Liver (tissue), 9 donors: ENCODE data around the gene ZNF816. TPM values are rescaled to one million over a fixed set of nuclear protein-coding genes. Genes with fewer than 3 reads are reported as not detected.

Experiments
- DNase-seq: peaks from one replicate; pipeline ENCODE4 v3.0.0-alpha.2; 2017; ENCODE audit warnings: low spot score
- H3K27ac ChIP-seq, 2 donors: one replicate each; pipeline ENCODE4 v1.7.0; 2013; ENCODE audit warnings: inconsistent platforms in 2 of 2, low read length in 2 of 2, control low read depth in 1 of 2, low read depth in 1 of 2, mild to moderate bottlenecking in 1 of 2
- H3K27me3 ChIP-seq, 4 donors: one replicate each; pipeline versions ENCODE4 v1.6.1 to v1.7.0; 2013; ENCODE audit warnings: low read length in 3 of 4, inconsistent platforms in 1 of 4, mild to moderate bottlenecking in 1 of 4, moderate library complexity in 1 of 4; ENCODE audit not compliant: control insufficient read depth in 4 of 4, insufficient read depth in 4 of 4
- H3K36me3 ChIP-seq, 4 donors: one replicate each; pipeline versions ENCODE4 v1.6.1 to v1.7.0; 2013; ENCODE audit warnings: low read length in 3 of 4, mild to moderate bottlenecking in 3 of 4, low read depth in 1 of 4, moderate library complexity in 1 of 4; ENCODE audit not compliant: control insufficient read depth in 4 of 4, insufficient read depth in 3 of 4
- H3K4me1 ChIP-seq, 4 donors: one replicate each; pipeline versions ENCODE4 v1.6.1 to v1.7.0; 2013; ENCODE audit warnings: low read length in 3 of 4, mild to moderate bottlenecking in 3 of 4, moderate library complexity in 1 of 4; ENCODE audit not compliant: control insufficient read depth in 4 of 4, insufficient read depth in 4 of 4
- H3K4me3 ChIP-seq, 3 donors: one replicate each; pipeline versions ENCODE4 v1.6.1 to v1.7.0; 2013; ENCODE audit warnings: low read length in 3 of 3, control low read depth in 1 of 3, low read depth in 1 of 3, mild to moderate bottlenecking in 1 of 3
- H3K9ac ChIP-seq, 2 donors: one replicate each; pipeline ENCODE4 v1.7.0; 2013; ENCODE audit warnings: low read length in 2 of 2, mild to moderate bottlenecking in 2 of 2, moderate library complexity in 2 of 2, control low read depth in 1 of 2, low read depth in 1 of 2
- H3K9me3 ChIP-seq, 4 donors: one replicate each; pipeline versions ENCODE4 v1.6.1 to v1.7.0; 2013; ENCODE audit warnings: low read length in 3 of 4; ENCODE audit not compliant: control insufficient read depth in 4 of 4
- EGR1 ChIP-seq, 2 donors: IDR thresholded peaks; 2 replicates each; pipeline ENCODE4 v1.6.1; 2016 to 2018; ENCODE audit warnings: antibody characterized with exemption in 2 of 2, low read depth in 2 of 2
- FOXA1 ChIP-seq: IDR thresholded peaks from 2 replicates; pipeline ENCODE4 v1.6.1; 2016; ENCODE audit warnings: antibody characterized with exemption
- FOXA2 ChIP-seq: IDR thresholded peaks from 2 replicates; pipeline ENCODE4 v1.6.1; 2016; ENCODE audit warnings: antibody characterized with exemption
- GABPA ChIP-seq, 2 donors: IDR thresholded peaks in 1 of 2; conservative IDR thresholded peaks in 1 of 2; 2 replicates each; pipeline ENCODE4 v1.6.1; 2016; ENCODE audit warnings: antibody characterized with exemption in 2 of 2, mild to moderate bottlenecking in 1 of 2, moderate library complexity in 1 of 2
- HNF4A ChIP-seq, 2 donors: conservative IDR thresholded peaks; 2 replicates each; pipeline ENCODE4 v1.6.1; 2016; ENCODE audit warnings: antibody characterized with exemption in 2 of 2, mild to moderate bottlenecking in 2 of 2
- HNF4G ChIP-seq: IDR thresholded peaks from 2 replicates; pipeline ENCODE4 v1.6.1; 2016; ENCODE audit warnings: antibody characterized with exemption
- JUND ChIP-seq, 2 donors: IDR thresholded peaks; 2 replicates each; pipeline ENCODE4 v1.6.1; 2016; ENCODE audit warnings: antibody characterized with exemption in 2 of 2
- NR2F2 ChIP-seq: IDR thresholded peaks from 2 replicates; pipeline ENCODE4 v1.6.1; 2016; ENCODE audit warnings: antibody characterized with exemption
- RXRA ChIP-seq, 2 donors: IDR thresholded peaks; 2 replicates each; pipeline ENCODE4 v1.6.1; 2017 to 2018; ENCODE audit warnings: antibody characterized with exemption in 2 of 2, mild to moderate bottlenecking in 1 of 2
- SP1 ChIP-seq: IDR thresholded peaks from 2 replicates; pipeline ENCODE4 v1.6.1; 2018; ENCODE audit warnings: antibody characterized with exemption, mild to moderate bottlenecking
- TAF1 ChIP-seq: conservative IDR thresholded peaks from 2 replicates; pipeline ENCODE4 v1.6.1; 2016; ENCODE audit warnings: antibody characterized with exemption, mild to moderate bottlenecking
- YY1 ChIP-seq: IDR thresholded peaks from 2 replicates; pipeline ENCODE4 v1.6.1; 2016; ENCODE audit warnings: antibody characterized with exemption, mild to moderate bottlenecking
- WGBS: extraction: QIAGEN DNeasy Blood & Tissue Kit; methylation state at CpG from one replicate; pipeline ENCODE4 v1.1.7; 2013; 5-methylcytosine and 5-hydroxymethylcytosine counted together
- polyA plus RNA-seq, 2 donors: library from polyadenylated mRNA; stranded (reverse) in 1 of 2; unstranded in 1 of 2; fragments of 200-250 nt in 1 of 2; fragments of >200 nt in 1 of 2; fragmentation: Nextera tagmentation in 1 of 2; extraction: Ambion mirVana in 1 of 2; gene quantifications; one replicate each; pipeline versions ENCODE4 v1.2.1 to v1.2.3, GENCODE V29; 2013 to 2015
- total RNA-seq, 2 donors: library from RNA; depleted of rRNA; stranded (reverse); fragments of >200 nt; gene quantifications; one replicate each; pipeline ENCODE4 v1.2.3, GENCODE V29; 2014
- TF ChIP-seq, protein P1 (sequence below): IDR thresholded peaks from 2 replicates; pipeline ENCODE4 v1.6.1; 2016; ENCODE audit warnings: antibody characterized with exemption
- TF ChIP-seq, protein P2 (sequence below): fragments of 150-350 bp; IDR thresholded peaks from 2 replicates; pipeline ENCODE4 v1.5.1; 2017; ENCODE audit warnings: improper control_type of control experiment, low read depth, low read length; ENCODE audit not compliant: missing input control
- TF ChIP-seq, protein P3 (sequence below): IDR thresholded peaks from 2 replicates; pipeline ENCODE4 v1.6.1; 2016; ENCODE audit warnings: antibody characterized with exemption
- TF ChIP-seq, protein P4 (sequence below): IDR thresholded peaks from 2 replicates; pipeline ENCODE4 v1.6.1; 2016; ENCODE audit warnings: antibody characterized with exemption, mild to moderate bottlenecking
- donor health status: healthy.
- donor health status: healthy.
- donor health status: healthy.
- donor health status: healthy.
- donor health status: healthy.

ZNF816 gene
- total and polyA plus RNA-seq, 4 donors: 0.93 to 6.5 (median 1.7) TPM

DNA sequence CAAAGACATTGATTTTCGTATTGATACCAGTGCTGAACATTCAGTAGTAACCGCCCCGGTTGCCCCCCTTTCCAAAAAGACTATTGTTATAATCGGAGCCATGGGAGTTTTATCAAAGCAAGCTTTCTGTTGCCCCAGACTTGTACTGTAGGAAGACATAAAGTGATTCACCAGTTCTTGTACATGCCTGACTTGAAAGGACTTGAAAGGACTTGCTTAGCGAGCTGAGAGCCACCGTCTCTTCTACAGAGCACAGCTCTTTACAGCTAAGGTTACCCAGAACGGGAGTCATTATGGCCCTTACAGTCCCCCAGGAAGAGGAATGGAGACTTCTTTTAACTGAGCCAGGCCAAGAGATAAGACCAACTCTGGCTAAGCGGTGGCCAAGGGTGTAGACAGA, 5.1 kb downstream of the ZNF816 start:
- H3K27ac ChIP-seq: no peak overlapping the region
- TF ChIP-seq HNF4G: no peak
- TF ChIP-seq, protein P1, sequence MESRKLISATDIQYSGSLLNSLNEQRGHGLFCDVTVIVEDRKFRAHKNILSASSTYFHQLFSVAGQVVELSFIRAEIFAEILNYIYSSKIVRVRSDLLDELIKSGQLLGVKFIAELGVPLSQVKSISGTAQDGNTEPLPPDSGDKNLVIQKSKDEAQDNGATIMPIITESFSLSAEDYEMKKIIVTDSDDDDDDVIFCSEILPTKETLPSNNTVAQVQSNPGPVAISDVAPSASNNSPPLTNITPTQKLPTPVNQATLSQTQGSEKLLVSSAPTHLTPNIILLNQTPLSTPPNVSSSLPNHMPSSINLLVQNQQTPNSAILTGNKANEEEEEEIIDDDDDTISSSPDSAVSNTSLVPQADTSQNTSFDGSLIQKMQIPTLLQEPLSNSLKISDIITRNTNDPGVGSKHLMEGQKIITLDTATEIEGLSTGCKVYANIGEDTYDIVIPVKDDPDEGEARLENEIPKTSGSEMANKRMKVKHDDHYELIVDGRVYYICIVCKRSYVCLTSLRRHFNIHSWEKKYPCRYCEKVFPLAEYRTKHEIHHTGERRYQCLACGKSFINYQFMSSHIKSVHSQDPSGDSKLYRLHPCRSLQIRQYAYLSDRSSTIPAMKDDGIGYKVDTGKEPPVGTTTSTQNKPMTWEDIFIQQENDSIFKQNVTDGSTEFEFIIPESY: no peak
- TF ChIP-seq NR2F2: no peak
- TF ChIP-seq EGR1 (IDR thresholded peaks at IDR 0.05; ENCODE audit: low read depth in 2 of 2): no peak
- no peak for TF ChIP-seq JUND (IDR thresholded peaks at IDR 0.05)
- no peak for TF ChIP-seq YY1
- TF ChIP-seq GABPA (IDR thresholded peaks at IDR 0.05 in 1 of 2, conservative IDR thresholded peaks at IDR 0.05 in 1 of 2): no peak
- no peak for TF ChIP-seq FOXA2
- TF ChIP-seq TAF1: no peak
- TF ChIP-seq FOXA1: no peak
- TF ChIP-seq, protein P2, sequence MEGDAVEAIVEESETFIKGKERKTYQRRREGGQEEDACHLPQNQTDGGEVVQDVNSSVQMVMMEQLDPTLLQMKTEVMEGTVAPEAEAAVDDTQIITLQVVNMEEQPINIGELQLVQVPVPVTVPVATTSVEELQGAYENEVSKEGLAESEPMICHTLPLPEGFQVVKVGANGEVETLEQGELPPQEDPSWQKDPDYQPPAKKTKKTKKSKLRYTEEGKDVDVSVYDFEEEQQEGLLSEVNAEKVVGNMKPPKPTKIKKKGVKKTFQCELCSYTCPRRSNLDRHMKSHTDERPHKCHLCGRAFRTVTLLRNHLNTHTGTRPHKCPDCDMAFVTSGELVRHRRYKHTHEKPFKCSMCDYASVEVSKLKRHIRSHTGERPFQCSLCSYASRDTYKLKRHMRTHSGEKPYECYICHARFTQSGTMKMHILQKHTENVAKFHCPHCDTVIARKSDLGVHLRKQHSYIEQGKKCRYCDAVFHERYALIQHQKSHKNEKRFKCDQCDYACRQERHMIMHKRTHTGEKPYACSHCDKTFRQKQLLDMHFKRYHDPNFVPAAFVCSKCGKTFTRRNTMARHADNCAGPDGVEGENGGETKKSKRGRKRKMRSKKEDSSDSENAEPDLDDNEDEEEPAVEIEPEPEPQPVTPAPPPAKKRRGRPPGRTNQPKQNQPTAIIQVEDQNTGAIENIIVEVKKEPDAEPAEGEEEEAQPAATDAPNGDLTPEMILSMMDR: no peak
- no peak for TF ChIP-seq SP1
- TF ChIP-seq, protein P3, sequence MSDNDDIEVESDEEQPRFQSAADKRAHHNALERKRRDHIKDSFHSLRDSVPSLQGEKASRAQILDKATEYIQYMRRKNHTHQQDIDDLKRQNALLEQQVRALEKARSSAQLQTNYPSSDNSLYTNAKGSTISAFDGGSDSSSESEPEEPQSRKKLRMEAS: no peak
- TF ChIP-seq RXRA (IDR thresholded peaks at IDR 0.05): no peak
- TF ChIP-seq, protein P4, sequence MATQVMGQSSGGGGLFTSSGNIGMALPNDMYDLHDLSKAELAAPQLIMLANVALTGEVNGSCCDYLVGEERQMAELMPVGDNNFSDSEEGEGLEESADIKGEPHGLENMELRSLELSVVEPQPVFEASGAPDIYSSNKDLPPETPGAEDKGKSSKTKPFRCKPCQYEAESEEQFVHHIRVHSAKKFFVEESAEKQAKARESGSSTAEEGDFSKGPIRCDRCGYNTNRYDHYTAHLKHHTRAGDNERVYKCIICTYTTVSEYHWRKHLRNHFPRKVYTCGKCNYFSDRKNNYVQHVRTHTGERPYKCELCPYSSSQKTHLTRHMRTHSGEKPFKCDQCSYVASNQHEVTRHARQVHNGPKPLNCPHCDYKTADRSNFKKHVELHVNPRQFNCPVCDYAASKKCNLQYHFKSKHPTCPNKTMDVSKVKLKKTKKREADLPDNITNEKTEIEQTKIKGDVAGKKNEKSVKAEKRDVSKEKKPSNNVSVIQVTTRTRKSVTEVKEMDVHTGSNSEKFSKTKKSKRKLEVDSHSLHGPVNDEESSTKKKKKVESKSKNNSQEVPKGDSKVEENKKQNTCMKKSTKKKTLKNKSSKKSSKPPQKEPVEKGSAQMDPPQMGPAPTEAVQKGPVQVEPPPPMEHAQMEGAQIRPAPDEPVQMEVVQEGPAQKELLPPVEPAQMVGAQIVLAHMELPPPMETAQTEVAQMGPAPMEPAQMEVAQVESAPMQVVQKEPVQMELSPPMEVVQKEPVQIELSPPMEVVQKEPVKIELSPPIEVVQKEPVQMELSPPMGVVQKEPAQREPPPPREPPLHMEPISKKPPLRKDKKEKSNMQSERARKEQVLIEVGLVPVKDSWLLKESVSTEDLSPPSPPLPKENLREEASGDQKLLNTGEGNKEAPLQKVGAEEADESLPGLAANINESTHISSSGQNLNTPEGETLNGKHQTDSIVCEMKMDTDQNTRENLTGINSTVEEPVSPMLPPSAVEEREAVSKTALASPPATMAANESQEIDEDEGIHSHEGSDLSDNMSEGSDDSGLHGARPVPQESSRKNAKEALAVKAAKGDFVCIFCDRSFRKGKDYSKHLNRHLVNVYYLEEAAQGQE: no peak
- TF ChIP-seq HNF4A (conservative IDR thresholded peaks at IDR 0.05): no peak
- peaks cover 17 to 58% (median 29%) of the 10 kb centered on the region in 4 donors for H3K9me3 ChIP-seq
- H3K27me3 ChIP-seq: no peaks in the 10 kb centered on the region
- DNase-seq: no peak
- H3K9ac ChIP-seq: no peak overlapping the region
- WGBS: 90% methylated on average over 8 of the region's 8 CpGs
- peaks cover 3 to 26% (median 17%) of the 10 kb centered on the region in 4 donors for H3K36me3 ChIP-seq
- H3K4me1 ChIP-seq: peaks cover 0 to 6% (median 0%) of the 10 kb centered on the region in 4 donors
- H3K4me3 ChIP-seq: no peak overlapping the region

DNA sequence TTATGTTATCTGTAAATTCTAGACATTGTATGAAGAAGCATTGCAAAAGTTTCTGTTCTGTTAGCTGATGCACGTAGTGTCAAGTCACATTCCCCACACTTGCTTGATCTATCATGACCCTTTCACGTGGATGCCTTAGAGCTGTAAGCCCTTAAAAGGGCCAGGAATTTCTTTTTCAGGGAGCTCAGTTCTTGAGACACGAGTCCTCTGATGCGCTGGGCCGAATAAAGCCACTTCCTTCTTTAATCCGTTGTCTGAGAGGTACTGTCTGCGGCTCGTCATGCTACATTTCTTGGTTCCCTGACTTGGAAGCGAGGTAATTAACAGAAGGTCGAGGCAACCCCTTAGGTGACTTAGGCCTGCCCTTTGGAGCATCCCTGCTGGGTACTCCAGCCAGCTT, 5.8 kb downstream of the ZNF816 start:
- Histone ChIP-seq H3K27ac (no peak overlapping the region), H3K4me3 (peak overlapping the region in 1 of 3 donors; percentile 21), H3K27me3 (no peaks in the 10 kb centered on the region), H3K36me3 (peaks cover 6 to 33% (median 23%) of the 10 kb centered on the region in 4 donors), H3K9ac (no peak overlapping the region), H3K9me3 (peaks cover 23 to 65% (median 35%) of the 10 kb centered on the region in 4 donors), H3K4me1 (peaks cover 0 to 3% (median 0%) of the 10 kb centered on the region in 4 donors)
- TF ChIP-seq RXRA (IDR thresholded peaks at IDR 0.05): no peak
- TF ChIP-seq, protein P2: no peak
- WGBS: 97% methylated on average over 10 of the region's 10 CpGs
- no peak for DNase-seq
